Islet of Langerhans (tissue), 1 donor: Measurements from ENCODE around the gene NECTIN3.

Experiments used
- FAIRE-seq: peaks from one replicate; lab custom pipeline; 2011; peaks lifted over from hg19 to GRCh38; lab: Jason Lieb, UNC

Gene NECTIN3

DNA sequence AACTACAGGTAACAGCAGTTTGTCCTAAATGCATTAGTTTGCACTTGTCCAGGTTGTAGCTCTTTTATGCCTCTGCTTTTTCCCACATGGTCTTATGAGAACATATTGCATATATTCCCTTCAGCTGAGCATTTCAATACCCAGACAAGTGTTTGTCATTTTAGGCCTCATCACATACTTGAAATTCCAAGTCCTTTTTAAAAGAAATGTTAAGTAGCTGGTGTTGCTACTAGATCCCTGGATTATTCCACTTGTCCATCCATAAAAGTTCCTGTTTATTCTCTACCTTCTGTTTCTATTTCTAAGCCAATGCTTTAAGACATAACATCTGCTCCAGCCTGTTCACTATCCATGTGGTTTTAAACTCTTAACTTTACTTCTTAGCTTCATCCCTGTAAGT lies 128.4 kb downstream of the NECTIN3 start:
- no peak for FAIRE-seq

DNA sequence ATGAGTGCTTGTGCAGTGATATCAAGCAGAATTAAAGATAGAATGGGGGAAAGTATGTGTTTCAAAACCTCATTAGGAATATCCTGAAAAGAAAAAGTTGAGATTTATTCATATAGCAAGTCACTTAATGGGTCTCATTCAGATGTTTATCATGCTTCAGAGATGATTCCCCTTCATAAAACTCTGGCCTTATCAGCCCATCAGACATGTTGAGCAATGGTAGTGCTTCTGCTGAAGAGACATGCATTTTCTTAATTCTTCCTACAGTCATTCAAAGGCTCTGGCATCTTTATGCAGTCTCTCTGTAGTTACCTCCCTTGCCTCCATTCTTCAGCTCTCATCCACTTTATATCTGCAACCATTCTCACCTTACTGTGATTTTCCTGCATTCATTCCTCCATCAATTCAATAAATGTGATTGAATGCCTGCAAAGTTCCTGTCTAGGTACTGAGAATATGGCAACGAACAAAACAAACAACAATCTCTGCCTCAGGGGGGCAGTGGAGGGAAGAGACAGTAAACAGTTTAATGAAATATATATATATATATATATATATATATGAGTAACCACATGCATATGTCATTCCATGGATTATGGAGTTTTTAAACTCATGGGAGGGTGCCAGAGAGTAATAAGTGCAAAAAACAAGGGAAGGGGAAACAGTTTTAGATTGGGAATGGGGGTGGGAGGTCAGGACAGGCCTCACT lies 138.5 kb downstream of the NECTIN3 start:
- FAIRE-seq = no peak

DNA sequence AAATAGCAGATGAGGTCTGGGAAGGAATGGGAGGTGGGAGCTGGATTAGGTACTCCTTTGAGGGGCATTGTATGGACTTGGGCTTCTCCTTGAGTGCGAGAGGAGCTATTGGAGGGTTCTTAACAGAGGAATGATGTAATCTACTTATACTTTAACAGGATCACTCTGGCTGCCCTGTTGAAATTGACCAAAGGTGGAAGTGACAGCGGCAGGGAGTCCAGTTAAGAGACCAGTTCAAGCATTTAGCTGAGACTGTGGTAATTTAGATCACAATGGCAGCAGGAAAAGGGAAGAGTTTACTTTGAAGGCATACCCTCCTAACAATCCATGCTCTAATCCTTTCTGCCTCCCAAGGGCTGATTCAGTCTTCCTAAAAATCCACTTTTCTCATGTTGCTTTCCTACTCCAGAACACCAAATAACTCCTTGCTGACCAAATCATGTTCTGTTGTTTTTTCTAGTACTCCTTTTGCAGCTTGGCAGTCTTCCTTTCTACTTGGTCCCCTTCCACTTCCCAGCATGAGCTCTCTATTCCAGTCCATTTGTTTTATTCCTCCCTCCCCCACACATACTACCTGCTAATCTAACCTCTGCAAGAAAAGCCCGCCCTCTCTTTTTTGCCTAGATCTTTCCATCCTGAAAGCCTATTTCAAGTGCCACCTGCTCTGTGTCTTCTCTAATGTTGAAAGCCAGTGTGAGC lies 139.4 kb downstream of the NECTIN3 start:
- FAIRE-seq = no peak

GRCh38 chr3:111212511-111212910 lies 140.9 kb downstream of the NECTIN3 start:
- FAIRE-seq = no peak

DNA sequence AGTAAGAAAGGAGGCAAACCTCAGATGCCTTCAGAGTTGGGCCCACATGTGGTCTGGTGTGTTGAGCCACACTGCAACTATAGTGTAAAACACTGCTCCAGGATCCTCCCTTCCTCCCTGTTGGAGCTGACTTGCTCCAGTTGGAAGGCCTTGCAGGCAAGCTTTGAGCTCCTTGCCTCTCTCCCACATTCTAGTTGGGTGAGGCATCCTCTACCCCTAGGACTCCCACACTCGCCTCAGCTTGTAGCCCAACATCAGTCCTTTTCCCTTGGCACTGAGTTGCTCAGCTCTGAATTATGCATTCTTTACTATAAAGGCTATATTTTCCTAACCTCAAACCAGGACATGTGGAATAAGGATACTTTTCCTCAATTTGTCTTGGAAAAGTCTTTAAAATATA lies 143.9 kb downstream of the NECTIN3 start:
- no peak for FAIRE-seq

- no peak for FAIRE-seq
Observed at GRCh38 chr3:111218615-111219014, 147.0 kb downstream of the NECTIN3 start.

- no peak for FAIRE-seq
Observed at GRCh38 chr3:111227216-111227615, 155.6 kb downstream of the NECTIN3 start.

DNA sequence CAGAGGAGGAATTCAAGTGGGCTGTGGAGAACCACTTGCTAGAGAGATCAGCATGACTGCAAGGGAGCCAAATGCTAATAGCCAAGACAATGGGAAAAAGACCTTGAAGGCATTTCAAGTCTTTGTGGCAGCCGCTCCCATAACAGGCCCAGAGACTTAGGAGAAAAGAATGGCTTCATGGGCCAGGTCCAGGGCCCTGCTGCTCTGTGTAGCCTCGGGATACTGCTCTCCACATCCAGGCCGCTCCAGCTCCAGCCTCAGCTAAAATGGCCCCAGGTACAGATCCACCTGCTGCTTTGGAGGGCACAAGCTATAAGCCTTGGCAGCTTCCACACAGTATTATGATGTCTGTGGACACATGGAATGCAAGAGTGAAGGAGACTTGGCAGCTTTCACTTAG lies 157.7 kb downstream of the NECTIN3 start:
- FAIRE-seq = no peak

- FAIRE-seq = no peak
Observed at GRCh38 chr3:111236836-111237713, 165.5 kb downstream of the NECTIN3 start.

DNA sequence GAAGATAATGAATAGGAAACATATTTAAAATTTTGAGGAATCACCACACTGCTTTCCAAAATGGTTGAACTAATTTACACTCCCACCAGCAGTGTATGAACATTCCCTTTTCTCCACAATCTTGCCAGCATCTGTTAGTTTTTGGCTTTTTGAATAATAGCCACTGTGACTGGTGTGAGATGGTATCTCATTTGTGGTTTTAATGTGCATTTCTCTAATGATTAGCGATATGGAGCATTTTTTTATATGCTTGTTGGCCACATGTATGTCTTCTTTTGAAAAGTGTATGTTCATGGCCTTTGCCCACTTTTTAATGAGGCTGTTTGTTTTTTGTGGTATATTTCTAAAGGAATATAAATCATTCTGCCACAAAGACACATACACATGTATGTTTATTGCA lies 166.3 kb downstream of the NECTIN3 start:
- no peak for FAIRE-seq

DNA sequence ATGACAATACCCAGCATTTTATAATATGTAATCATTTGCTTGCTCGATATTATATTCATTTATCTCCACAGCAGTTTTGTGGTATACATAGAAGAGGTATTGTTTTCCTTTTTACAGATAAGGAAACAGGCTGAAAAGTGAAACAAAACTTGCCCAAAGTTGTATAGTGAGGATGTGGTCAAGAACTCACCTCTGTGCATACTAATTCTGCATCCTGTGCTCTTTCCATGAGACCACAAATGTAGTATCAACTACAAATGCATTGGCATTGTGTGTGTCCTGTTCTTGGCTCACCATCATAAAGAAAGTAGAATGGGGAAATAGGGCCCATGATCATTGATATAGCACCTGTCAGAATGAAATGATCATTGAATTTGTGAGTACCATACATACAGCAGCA lies 167.3 kb downstream of the NECTIN3 start:
- FAIRE-seq = no peak

- no peak for FAIRE-seq
Observed at GRCh38 chr3:111241960-111242359, 170.3 kb downstream of the NECTIN3 start.
